ENCODE results near the gene ABCA7.
"Not testable (repeated sequence)": the region's sequence is repeated elsewhere in the genome, so short reads cannot be mapped to it uniquely, and the experiment has no call there.

Gene ABCA7

DNA sequence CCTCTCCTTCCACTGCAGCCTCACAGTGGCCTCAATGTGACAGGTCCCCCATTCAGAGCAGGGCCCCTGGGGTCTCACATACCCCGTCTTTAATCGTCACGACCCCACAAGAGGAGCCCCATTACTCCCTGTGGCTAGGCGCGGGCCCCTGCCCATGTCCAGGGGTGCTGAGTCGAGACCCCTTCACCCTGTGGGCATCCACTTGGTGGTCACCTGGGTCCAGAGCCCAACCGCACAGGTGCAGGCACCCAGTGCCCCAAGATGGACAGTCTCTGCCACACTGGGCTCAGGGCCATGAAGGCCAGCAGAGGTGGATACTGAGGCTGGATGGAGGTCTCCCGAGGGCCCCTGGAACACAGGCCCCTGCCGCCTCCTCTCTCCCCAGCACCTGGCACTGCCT lies 22.0 kb upstream of the ABCA7 start:
- DNase-seq = no peak

DNA sequence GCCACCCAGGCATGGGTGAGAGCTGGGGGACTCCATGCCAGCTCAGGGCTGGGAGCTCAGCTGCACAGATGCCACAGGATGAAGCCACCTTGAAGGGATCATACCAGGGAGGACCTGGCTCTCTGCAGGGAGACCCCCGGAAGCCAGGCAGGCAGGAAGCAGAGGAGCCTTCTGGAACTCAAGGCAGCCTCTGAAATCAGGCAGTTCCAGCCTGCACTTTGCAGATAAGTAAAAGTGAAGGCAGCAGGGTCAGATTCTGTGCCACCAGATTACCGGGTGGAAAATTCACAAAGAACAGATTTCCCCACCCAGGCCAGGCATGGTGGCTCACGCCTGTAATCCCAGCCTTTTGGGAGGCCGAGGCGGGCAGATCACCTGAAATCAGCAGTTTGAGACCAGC lies 21.5 kb upstream of the ABCA7 start:
- DNase-seq = no peak

DNA sequence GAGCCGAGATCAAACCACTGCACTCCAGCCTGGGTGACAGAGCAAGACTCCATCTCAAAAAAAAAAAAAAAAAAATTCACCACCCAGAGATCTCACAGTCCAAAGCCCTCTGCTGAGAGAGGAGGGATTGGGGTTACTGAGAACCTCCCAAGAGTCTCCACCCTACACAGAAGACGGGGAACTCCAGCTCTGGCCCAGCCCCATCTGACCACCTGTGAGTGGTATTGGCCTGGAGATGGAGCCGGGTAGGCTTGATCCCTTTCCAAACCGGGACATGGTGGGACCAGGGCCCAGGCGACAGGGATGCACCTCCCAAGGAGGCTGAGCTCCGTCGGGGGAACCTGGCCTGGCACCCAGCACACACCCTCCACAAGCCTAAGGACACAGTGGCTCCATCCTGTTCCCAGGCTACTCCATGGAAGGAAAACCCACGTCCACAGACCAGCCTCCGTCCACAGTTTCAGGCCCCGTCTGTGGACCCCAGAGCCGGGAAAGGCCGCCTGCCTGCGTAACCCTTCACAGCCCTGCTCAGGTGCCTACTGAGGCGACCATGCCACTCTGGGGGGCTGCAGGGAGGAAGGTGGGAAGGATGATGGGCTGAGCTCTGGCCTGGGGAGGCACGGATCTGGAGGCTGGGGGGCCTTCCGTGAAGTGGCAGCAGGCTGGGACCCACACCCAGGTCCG lies 20.8 kb upstream of the ABCA7 start:
- no peak for DNase-seq

DNA sequence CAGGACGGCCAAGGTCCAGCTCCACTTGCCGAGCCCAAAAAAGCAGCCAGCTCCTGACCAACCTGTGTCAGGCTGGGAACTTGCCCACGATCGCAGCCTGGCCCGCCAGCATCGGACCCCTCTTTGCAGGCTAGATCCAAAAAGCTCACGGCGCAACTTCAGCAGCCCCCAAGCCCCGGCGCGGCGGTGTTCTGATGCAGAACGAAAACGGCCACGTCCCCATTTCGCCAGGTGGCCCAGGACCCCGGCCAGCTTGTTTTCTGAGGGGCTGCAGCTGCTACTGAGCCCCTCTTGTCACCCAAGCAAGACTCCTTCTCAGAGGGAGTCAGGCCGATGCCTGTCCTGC lies 20.3 kb upstream of the ABCA7 start:
- no peak for DNase-seq

DNA sequence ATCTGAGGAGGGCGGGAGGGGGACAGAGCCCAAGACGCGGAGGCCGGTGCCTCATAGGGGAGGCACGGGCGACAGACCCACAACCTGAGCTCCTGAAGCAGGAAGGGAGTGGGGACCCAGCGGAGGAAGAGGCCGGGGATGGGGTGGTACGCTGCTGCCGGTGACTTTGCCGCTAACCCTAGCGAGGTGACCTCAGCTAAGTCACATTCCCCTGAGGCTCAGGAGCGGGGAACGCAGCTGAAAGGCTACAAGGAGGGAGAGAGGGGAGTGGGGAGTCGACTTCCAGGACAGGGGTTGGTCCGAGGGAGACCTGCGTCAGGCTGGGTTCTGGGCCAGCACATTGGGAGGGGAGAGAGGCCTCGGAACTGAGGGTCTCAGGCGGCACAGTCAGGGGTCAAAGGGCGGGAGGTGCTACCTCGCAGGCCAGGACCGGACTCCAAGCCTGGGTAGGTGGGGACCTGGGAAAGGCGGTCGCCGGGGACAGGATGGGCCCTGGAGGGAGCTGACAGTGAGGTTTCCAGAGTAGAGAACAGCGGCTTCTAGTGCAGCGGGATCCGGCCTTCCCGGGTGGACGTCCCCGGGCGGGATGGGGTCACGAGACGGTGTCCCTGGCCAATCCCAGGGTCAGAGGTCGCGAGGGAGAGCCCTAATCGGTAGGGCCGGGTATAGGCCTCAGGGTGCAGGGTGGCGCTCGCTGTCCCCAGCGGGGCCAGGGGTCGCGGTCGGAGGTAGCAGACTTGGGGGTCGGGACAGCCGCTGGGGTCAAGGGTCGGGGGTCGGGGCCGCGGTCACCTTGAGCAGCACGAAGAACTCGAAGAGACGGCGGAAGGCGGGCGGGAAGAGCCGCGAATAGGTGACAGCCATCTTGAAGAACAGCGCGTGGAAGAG lies 19.7 kb upstream of the ABCA7 start:
- peak in 3 of 4 experiments; percentile 52 to 72 (median 55) for DNase-seq

DNA sequence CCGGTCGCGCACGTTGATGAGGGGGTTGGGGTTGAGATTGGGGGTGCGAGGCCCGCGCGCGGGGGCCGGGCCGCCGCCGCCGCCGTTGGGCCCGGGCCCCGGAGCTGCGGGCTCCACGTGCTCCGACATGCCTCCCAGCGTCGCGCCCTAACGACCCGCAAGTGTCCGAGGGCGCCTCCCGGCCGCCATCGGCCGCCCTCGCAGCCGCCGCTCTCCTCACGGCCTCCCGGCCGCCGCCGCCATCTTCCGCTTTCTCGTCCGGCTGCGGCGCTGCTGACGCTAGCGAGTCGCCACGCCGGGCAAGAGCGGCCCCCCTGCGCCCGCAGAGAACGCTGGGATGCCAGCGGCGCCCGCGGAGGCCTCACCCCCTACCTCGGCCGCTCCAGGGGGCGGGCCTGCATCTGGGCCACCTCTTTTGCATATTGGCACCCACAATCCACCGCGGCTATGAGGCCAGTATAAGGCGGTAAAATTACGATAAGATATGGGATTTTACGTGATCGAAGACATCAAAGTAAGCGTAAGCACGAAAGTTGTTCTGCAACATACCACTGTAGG lies 19.0 kb upstream of the ABCA7 start, which contains the start of gene TMEM259:
Gene TMEM259, minus strand, starts transcription at position 256 of the 558 bp plus-strand sequence. Its CDS starts 127 bp downstream, at position 129.
- peak; percentile 98 to 99 (median 99) for DNase-seq

DNA sequence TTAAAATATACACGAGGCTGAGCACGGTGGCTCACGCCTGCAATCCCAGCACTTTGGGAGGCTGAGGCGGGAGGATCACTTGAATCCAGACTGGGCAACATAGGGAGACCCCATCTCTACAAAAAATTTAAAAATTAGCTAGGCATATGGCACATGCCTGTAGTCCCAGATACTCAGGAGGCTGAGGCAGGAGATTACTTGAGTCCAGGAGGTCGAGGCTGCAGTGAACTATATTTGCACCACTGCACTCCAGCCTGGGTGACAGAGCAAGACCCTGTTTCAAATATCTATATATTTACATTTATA lies 16.1 kb upstream of the ABCA7 start:
- not testable (repeated sequence) for DNase-seq

DNA sequence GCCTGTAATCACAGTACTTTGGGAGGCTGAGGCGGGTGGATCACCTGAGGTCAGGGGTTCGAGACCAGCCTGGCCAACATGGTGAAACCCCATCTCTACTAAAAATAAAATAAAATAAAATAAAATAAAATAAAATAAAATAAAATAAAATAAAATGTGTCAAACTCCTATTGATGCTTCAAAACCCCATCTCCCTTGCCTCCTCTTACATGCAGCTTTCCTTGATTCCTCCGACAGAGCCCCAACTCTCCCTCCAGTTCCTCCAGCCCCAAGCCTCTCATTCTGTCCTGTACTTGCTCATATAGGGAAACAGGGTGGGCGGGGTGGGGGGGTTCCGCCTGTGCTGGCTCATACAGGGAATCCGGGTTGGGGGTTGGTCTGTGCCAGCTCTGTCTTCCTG lies 14.8 kb upstream of the ABCA7 start:
- DNase-seq = not testable (repeated sequence)

DNA sequence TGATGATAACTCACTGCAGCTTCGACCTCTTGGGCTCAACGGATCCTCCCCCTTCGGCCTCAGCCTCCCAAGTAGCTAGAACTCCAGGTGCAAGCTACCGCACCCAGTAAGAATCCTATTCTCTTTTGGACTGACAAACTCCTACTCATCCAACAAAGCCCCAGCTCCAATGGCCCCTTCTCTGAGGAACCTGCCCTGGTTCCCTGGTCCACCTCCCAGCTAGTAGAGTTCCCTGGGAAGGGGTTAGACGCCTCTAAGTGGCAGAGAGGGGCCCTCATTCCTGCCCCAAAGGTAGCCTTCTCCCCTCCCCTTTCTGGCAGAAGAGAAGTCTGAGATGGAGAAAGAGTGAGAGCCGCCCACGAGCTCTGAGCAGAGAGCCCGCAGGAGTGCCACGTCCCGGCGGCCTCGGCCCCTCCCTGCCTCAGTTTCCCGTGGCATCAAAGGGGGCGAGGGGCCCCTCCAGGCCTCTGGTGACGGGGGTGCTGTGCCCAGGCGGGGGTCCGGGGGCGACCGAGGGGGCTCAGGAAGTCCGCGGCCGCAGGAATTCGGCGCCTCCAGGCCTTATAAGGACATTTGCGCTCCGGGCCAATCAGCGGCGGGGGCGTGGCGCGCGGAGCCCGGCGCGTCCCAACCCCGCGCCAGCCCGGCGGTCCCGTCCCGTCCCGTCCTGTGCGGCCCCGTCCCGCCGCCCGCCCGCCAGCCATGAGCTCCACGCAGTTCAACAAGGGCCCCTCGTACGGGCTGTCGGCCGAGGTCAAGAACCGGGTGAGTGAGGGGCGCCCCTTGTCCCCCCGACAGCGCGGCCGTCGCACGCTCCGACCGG lies 13.7 kb upstream of the ABCA7 start, which contains the start of gene CNN2:
Gene CNN2, plus strand, starts transcription at position 649 of the 823 bp plus-strand sequence. Its CDS starts 54 bp downstream, at position 703.
- DNase-seq = peak; percentile 80 to 95 (median 88)

DNA sequence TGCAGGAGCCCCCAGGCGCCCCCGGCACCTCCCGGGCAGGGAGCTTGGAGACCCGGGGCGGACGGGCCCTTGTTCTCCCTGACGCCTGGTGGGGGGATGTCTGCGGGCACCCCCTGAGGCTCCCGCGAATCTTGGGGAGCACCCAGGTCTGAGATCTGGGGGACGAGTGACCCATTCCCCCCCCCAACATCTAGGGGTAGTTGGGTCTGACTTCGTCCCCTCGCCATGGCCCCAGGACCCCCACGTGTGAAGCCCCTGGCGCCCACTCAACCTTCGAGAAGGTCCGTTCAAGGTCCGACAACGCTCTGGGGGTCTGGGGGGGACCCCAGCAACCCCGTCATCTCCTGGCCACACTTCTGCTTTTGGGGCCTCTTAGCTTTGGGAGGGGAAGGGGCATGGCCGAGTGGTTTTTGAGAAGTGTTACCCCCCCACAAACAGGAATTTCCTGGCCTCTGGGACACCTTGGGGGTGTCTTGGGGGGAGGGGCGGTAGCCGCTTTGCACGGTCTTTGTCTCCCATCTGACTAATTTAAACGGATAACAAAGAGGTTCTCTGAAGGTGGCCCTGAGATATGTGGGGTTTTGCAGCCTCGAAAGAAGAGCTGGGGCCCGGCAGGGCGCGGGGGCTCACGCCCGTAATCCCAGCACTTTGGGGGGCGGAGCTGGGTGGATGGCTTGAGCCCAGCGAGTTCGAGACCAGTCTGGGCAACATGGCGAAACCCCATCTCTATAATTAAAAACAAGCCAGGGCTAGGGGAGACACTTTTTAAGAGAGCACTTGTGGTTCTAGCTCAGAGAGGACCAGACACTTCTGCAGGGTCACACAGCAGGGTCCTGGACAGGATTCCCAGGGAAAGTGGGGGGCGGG lies 12.9 kb upstream of the ABCA7 start:
- DNase-seq = peak; percentile 15 to 48 (median 38)

DNA sequence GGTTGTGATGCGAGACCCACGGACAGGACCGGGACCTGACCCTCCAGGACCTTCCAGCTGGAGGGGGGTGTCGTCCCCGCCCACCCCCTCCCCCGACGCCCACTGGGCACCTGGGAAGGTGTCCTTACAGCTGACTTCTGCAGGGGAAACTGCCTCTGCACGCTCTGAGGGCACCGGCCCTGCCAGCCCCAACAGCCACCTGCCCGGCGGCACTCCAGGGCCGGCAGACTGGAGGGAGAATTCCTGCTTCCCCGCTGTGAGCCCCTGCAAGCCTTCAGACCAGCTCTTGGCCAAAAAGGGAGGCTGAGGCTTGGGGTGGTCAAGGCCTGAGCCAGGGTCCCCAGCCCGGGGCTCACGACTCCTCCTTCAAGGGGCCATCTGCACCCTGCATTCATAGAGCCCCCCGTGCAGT lies 12.3 kb upstream of the ABCA7 start:
- peak in 1 of 4 experiments; percentile 36 for DNase-seq

DNA sequence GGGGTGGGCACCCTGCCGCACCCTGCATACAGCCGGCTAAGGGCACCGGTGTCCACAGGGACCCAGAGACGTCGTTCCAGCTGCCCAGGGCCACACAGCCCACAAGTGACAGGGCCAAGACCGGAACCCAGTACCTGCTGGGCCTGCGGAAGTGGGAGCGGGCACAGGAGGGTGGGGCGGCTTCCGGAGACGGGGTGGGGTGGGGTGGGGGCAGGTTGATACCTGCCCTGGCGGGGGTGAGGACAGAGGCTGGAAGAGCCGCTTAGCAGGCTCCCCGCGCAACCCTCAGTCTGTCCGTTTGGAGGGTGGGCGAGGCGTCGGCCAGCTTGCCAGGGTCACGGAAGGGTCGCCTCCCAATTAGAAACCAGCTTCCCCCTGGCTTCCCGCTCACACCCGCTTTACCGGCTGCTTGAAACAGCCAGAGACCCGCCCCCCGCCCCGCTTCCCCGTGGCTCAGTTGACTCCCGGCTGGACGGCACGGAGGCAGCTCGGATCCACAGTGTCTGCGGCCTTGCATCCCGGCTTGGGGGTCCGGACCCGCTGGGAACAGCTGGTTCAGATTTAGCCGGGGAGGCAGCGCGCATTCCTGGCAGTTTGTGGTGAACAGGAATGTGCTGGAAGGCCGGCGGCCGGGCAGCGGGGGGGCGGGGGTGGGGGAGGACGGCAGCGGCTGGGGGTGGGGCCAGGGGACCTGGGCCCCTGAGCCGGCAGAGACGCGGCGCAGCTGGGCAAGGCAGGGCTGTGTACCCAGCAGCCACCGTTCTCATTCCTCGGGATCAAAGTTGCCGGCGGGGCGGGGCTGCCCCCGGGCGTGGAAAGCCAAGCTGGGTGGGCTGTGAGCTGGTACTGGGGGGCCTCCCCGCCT lies 11.6 kb upstream of the ABCA7 start:
- peak; percentile 30 to 70 (median 52) for DNase-seq

DNA sequence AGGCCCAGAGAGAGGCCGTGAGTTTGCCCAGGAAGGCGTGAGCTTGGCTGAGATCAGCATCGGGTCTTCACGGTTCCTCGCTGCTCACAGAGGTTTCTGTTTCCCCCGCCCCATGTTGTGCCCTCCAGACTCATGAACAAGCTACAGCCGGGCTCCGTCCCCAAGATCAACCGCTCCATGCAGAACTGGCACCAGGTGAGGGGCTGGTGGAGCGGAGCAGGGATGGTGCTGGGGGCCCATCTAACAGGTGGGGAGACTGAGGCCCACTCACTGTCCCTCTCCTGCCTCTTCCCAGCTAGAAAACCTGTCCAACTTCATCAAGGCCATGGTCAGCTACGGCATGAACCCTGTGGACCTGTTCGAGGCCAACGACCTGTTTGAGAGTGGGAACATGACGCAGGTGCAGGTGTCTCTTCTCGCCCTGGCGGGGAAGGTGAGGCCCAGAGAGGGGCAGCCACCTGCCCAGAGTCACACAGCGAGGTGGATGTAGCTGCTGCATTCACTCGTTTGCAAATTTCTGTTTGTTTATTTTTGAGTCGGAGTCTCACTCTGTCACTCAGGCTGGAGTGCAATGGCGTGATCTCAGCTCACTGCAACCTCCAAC lies 7.5 kb upstream of the ABCA7 start:
- no peak for DNase-seq

DNA sequence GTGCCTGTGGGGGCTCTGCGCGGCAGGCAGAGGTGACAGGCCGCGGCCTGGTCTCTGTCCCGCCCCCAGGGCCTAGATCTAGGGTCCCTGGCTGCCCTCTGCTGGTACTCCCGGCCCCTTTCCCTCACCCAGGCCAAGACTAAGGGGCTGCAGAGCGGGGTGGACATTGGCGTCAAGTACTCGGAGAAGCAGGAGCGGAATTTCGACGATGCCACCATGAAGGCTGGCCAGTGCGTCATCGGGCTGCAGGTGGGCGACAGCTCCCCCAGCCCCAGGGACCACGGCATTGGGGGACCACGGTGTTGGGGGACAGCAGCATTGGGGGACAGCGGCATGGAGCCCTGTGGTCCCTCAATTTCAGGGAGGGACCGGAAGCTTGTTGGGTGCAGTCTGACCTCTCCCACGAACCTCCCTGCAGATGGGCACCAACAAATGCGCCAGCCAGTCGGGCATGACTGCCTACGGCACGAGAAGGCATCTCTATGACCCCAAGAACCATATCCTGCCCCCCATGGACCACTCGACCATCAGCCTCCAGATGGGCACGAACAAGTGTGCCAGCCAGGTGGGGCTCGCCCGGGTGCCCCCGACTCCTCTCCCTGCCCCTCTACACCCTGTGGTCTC lies 3.8 kb upstream of the ABCA7 start:
- no peak for DNase-seq

DNA sequence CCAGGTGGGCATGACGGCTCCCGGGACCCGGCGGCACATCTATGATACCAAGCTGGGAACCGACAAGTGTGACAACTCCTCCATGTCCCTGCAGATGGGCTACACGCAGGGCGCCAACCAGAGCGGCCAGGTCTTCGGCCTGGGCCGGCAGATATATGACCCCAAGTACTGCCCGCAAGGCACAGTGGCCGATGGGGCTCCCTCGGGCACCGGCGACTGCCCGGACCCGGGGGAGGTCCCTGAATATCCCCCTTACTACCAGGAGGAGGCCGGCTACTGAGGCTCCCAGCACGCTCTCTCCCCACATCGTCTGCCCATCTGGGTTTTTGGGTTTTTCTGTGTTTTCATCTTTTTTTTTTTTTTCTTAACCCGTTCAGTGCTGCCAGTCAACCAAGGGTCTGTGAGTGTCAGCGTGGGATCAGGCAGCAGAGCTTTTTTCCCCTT lies 2.3 kb upstream of the ABCA7 start:
- DNase-seq = peak in 2 of 4 experiments; percentile 18 to 26

DNA sequence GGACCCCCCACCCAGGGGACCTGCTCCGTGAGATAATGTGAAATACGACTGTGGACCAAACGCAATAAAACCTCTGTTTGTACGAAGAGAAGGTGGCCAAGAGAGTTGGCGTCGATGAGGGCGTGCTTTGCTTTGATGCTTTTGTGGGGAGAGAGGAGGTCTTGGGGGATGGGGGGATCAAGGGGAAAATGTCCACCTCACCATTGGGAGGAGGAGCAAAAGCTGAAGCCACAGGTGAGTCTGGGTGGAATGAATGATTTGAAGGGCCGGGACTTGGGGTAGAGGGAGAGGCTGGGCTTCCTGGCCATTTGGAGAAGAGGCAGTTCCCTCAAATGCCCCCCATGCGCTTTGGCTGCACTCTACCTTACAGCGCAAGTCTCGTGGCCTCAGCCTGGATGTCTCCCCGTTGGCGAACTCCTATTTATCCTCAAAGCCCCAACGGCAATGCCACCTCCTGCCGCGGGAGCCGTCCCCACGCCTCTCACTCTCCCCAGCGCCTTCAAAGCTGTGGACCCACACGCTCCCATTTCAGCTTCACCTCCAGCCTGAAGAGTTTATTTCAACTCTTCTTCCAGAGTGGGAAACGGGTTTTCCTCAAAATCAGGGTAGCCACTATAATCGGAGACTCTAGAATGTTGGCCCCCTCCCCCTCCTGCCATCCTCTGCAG lies 795 bp upstream of the ABCA7 start:
- no peak for DNase-seq

DNA sequence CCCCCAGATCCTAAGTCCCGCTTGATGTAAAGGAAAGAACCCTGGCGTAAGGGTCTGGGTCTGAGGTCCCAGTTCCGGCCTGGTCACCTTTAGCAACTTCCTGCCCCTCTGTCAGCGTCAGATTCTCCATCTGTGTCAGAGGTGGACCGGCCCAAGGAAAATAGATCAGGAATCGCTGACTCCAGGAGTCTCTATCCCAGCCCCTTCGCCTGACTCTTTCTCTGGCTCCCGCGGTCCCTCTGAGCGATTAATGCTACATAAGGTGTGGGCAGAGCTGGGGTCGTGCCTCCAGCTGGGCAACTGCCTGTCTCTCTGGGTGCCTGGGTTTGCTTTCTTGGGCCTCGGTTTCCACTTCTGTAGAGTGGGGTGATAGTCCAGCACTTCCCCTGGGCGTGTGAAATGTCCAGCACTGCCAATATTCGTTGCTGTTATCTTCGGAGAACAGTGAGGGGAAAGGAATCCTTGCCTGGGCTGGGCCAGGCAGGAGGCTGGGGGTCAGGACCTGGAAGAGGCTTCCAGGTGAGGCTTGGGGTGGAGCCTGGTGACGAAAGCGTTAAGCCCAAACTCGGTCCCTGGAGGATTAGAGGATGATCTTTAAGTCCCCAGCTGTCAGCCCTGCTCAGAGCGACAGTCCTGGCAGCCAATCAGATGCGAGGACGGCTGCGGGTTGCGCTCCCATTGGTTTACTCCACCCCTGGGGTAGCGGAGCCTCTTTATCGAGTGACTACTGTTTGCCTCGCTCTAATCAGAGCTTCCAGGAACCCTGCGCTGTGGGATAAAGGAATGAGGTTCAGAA lies 767 bp downstream of the ABCA7 start:
- DNase-seq = peak; percentile 88 to 94 (median 91)

DNA sequence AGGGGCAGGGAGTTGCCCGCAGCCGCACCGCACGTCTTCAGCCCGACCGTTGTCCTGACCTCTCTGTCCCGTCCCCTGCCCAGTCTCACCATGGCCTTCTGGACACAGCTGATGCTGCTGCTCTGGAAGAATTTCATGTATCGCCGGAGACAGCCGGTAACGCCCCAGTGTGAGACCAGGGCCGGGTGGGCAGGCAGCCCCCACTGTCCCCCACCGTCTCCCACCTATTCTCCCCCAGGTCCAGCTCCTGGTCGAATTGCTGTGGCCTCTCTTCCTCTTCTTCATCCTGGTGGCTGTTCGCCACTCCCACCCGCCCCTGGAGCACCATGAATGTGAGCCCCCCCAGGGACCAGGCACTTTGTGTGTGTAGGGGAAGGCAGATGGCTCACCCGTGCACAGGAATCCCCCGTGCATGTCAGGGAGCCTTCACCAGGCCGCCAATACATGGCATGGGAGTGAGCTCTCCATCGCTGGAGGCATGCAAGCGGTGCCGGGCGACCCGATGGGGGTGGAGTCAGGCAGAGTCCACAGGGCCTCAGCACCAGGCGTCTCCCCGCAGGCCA lies 1.4 kb downstream of the ABCA7 start:
- no peak for DNase-seq

All from suppressor macrophage (primary cell).